Measurements from ENCODE around the gene FOXN3.

DNA sequence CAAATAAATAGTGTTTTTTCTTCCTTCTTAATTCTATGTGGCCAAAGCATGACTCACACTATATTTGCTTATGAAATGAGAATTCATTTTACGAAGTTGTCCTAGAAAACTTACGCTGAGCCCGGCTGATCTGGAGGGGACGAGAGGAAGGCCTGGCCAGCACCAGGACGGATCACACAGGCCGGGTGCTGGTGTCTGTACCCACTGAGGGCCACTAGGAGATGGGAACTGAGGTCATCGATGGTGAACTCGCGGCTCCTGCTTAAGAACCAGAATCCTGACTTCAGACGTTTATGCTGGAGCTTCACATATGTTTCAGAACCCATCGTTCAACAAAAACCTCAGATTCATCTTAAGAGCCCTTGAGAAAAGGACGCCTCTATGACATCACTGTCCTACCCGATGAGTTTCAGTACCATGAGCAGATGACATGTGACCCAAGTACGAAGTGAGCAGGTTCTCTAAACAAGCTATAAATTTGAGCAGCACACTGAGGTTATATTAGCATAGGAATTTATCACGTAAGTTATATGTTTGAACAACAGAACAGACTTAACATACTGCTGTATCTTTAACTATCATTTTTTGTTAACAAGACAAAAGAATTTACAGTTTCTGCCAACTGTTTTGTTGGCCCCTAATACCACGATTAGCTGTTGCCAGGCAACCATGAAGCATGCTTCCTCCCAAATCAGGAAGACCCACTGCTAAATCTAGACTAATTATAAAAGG, 111.9 kb downstream of the FOXN3 start:
- no peak for TF ChIP-seq POLR2AphosphoS5 (IDR thresholded peaks at IDR 0.05; ENCODE audit: borderline replicate concordance, low read depth, low read length)
- no peak for TF ChIP-seq EZH2 (IDR thresholded peaks at IDR 0.05)
- no peak for TF ChIP-seq FOXP2 (optimal IDR thresholded peaks at IDR 0.05; ENCODE audit: control extremely low read depth, extremely low read length, insufficient read depth)

Data from SK-N-MC (cell line).